Measurements from ENCODE around the gene PRDM16. TPM values are rescaled to one million over a fixed set of nuclear protein-coding genes. Genes with fewer than 3 reads are reported as not detected.
A peak's percentile ranks its signal among the peaks of the same experiment; 100 is the strongest.

PRDM16 gene
- total RNA-seq, 1 experiment from 2014 or later, result 0.17 TPM

- Histone ChIP-seq H2BK5ac (ENCODE audit: insufficient read length, low read length) (no peak overlapping the region), H4K5ac (ENCODE audit: insufficient read length, low read depth, low read length) (no peak overlapping the region), H4K20me1 (ENCODE audit: control insufficient read depth, insufficient read depth, insufficient read length) (no peaks in the 10 kb centered on the region), H3K14ac (ENCODE audit: insufficient read depth, low read length) (no peak overlapping the region; the same call in 1 of the 2 replicates), H3K23ac (ENCODE audit: insufficient read length, low read depth, low read length) (no peak overlapping the region), H3K79me1 (ENCODE audit: insufficient read depth, low read depth, low read length, poor library complexity, severe bottlenecking) (peaks cover 7% of the 10 kb centered on the region), H2AFZ (ENCODE audit: low read length) (no peak overlapping the region), H3K23me2 (ENCODE audit: insufficient read length, low read depth, low read length, poor library complexity, severe bottlenecking) (peaks cover 3% of the 10 kb centered on the region), H3K27me3 (ENCODE audit: insufficient read depth, low read length) (no peaks in the 10 kb centered on the region), H2AK5ac (ENCODE audit: insufficient read length, low read length) (no peak overlapping the region), H2BK12ac (ENCODE audit: insufficient read length, low read depth, low read length) (no peak overlapping the region), H3K4me2 (ENCODE audit: insufficient read depth, insufficient read length, low read length) (no peak overlapping the region), H2BK20ac (ENCODE audit: low read depth, low read length, poor library complexity, severe bottlenecking) (no peak overlapping the region), H3K79me2 (ENCODE audit: insufficient read depth, low read length) (no peaks in the 10 kb centered on the region; the same call in 1 of the 2 replicates), H4K8ac (replicated peaks; ENCODE audit: insufficient read length, low read depth, low read length) (no peak overlapping the region), H4K91ac (ENCODE audit: insufficient read length, low read depth, low read length) (no peak overlapping the region), H2BK15ac (ENCODE audit: low read depth, low read length) (no peak overlapping the region), H3K27ac (ENCODE audit: insufficient read length, low read depth, low read length) (no peak overlapping the region), H2BK120ac (ENCODE audit: low read depth, low read length, poor library complexity, severe bottlenecking) (no peak overlapping the region), H3K9me3 (ENCODE audit: control insufficient read depth, low read depth, low read length) (no peaks in the 10 kb centered on the region), H3K56ac (ENCODE audit: insufficient read length, low read depth, low read length) (no peak overlapping the region), H3K4ac (ENCODE audit: low read depth, low read length) (no peak overlapping the region), H3K4me1 (ENCODE audit: insufficient read depth, low read length) (no peaks in the 10 kb centered on the region), H3K9ac (ENCODE audit: extremely low read depth, insufficient read length, low read length) (no peak overlapping the region), H3K18ac (ENCODE audit: insufficient read length, low read depth, low read length) (no peak overlapping the region), H3T11ph (ENCODE audit: low read length) (no peak overlapping the region)
- Mint-ChIP-seq H3K27ac (peak overlapping the region; percentile 12 to 77 (median 71); a peak in 3 of 7 replicates), H3K36me3 (ENCODE audit: insufficient read depth in 1 of 3, low read depth in 3 of 3) (peaks cover 0 to 20% (median 18%) of the 10 kb centered on the region in 3 experiments; a peak in 4 of 7 replicates), H3K4me1 (peaks cover 18 to 38% of the 10 kb centered on the region in 2 experiments), H3K4me3 (no peak overlapping the region), H3K9me3 (no peaks in the 10 kb centered on the region), H3K27me3 (ENCODE audit: low read depth) (no peaks in the 10 kb centered on the region)
- no CpG with 5 or more reads among the region's 18 CpGs for WGBS (ENCODE audit: extremely low coverage, insufficient read length, low lambda C conversion rate)
- DNase-seq, result no peak
- no peak for TF ChIP-seq CTCF (conservative IDR thresholded peaks at IDR 0.05)
These were observed 389.2 kb downstream of the PRDM16 start for GRCh38 chr1:3457910-3458883.

Measured in H9 (cell line).